Keratinocyte (primary cell): ENCODE results near the gene PDK2.

Experiments
- EZH2 ChIP-seq: IDR thresholded peaks from one replicate; pipeline ENCODE4 v1.6.1; 2012; ENCODE audit warnings: inconsistent platforms, mild to moderate bottlenecking, low read length, moderate library complexity
- TF ChIP-seq, protein P1 (sequence below), 3 experiments: IDR thresholded peaks in 1 of 3; conservative IDR thresholded peaks in 1 of 3; optimal IDR thresholded peaks in 1 of 3; 2 replicates in 2 of 3; 3 replicates in 1 of 3; pipeline versions ENCODE3 to v1.5.1; 2011; ENCODE audit warnings: low read length in 3 of 3, mild to moderate bottlenecking in 3 of 3, moderate library complexity in 2 of 3, control low read depth in 1 of 3, inconsistent platforms in 1 of 3; ENCODE audit not compliant: insufficient read depth in 2 of 3; ENCODE audit errors: extremely low read depth in 1 of 3

DNA sequence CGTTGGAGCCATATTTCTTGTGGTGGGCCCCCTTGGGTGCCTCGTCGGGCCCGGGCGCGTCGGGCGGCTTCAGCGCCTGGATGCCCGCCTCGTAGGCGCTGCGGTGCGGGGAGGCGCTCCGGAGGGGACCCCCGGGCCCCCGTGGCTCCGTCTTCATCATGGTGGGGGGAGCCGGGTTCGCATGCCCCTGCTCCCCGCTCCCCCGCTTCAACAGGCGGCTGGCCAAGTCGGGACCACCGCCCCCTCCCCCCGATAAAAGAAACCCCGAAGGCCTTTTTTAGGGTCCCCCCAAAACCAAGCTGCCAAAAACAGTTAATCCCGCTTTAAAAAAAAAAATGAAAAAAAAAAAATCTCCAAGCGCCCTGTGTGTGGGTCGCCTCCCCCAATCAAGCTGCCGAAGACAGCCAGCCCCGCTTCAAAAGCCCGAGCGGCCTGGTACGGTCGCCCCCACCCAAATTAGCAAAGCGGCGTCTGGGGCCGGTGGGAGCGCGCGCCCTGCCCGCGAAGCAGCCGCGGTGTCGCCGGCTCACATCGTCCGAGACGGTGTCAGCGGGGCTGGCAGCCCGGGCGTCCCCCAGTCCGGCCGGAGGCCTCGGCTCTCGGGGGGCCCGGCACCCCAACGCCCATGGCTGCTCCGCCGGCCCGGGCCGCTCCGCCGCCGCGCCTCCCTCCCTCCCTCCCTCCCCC, 55.3 kb downstream of the PDK2 start, which contains the start of gene PPP1R9B:
- TF ChIP-seq, protein P1, sequence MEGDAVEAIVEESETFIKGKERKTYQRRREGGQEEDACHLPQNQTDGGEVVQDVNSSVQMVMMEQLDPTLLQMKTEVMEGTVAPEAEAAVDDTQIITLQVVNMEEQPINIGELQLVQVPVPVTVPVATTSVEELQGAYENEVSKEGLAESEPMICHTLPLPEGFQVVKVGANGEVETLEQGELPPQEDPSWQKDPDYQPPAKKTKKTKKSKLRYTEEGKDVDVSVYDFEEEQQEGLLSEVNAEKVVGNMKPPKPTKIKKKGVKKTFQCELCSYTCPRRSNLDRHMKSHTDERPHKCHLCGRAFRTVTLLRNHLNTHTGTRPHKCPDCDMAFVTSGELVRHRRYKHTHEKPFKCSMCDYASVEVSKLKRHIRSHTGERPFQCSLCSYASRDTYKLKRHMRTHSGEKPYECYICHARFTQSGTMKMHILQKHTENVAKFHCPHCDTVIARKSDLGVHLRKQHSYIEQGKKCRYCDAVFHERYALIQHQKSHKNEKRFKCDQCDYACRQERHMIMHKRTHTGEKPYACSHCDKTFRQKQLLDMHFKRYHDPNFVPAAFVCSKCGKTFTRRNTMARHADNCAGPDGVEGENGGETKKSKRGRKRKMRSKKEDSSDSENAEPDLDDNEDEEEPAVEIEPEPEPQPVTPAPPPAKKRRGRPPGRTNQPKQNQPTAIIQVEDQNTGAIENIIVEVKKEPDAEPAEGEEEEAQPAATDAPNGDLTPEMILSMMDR (optimal IDR thresholded peaks at IDR 0.05 in 1 of 3, IDR thresholded peaks at IDR 0.05 in 1 of 3, conservative IDR thresholded peaks at IDR 0.05 in 1 of 3; ENCODE audit: extremely low read depth in 1 of 3, insufficient read depth in 2 of 3, low read length in 3 of 3), result no peak
- TF ChIP-seq EZH2, result no peak
